HG03108 (cell line): Measurements from ENCODE around the gene OXSR1.
"Not testable (repeated sequence)": the region's sequence is repeated elsewhere in the genome, so short reads cannot be mapped to it uniquely, and the experiment has no call there.

ENCODE experiments used
- ATAC-seq: cut with Tn5 transposase; IDR thresholded peaks from one replicate; pipeline ENCODE4 v1.9.1; 2021; ENCODE audit warnings: moderate library complexity; ENCODE audit not compliant: unreplicated experiment

OXSR1 gene

DNA sequence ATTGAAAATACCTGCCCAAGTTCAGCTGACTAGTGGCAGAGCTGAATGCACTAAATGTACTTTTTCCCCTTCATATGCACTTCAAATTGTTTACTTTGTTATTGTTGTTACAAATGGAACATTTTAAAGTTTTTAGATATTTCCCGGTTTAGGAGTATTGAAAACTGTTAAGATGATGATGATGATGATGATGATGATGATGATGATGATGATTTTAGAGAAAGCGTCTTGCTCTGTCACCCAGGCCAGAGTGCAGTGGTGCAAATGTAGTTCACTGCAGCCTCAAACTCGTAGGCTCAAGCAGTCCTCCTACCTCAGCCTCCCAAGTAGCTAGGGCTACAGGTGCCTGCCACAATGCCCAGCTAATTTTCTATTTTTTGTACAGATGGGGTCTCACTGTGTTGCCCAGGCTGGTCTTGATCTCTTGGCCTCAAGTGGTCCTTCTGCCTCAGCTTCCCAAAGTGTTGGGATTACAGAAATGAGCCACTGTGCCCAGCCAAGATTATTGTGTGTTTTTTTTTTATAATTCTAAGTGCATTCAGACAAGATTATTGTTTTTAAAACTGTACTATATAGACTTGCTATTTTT is 54.4 kb downstream of the OXSR1 start:
- ATAC-seq: no peak

DNA sequence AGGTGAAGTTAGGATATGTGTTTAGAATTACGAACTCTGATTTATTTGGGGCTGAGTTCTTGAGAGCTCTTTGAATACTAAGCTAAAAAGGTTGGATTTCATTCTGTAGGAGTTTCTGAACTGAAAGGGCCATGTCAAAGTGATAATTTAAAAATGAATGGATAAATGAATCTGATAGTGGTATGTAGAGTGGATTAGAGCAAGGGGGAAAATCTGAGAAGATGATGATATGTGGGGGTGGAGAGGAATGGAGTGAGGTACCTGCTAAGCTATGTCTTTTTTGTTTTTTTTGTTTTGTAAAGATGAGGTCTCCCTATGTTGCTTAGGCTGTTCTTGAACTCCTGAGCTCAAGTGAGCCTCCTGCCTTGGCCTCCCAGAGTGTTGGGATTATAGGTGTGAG is 55.7 kb downstream of the OXSR1 start:
- no peak for ATAC-seq

DNA sequence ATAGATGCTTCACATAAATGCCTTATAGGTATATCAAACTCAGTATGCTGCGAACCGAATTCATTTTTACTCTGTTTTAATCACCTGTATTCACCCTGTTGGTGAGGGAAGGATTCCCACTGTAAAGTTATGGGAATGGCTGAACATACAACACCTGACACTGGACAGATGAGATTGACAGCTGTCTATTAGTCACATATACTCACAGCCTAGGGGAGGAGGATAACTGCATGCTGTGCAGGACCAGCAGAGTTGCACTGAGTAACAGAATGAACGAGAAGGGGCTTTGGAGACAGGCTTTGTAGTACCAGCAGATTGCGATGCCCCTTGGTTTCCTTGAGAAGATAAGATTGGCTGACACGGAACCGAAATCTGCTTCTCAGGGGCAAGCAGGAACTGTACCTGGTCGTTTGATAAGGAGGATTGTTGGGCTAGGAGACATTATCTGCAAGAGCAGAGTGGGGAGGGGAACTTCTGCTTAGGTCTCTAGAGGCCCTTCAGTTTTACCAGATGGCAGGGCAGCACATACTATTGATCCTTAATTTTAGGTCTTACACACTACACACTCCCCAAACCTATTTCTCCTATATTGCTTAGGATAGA is 56.8 kb downstream of the OXSR1 start:
- ATAC-seq: no peak

GRCh38 chr3:38224357-38224756 is 59.0 kb downstream of the OXSR1 start:
- no peak for ATAC-seq

DNA sequence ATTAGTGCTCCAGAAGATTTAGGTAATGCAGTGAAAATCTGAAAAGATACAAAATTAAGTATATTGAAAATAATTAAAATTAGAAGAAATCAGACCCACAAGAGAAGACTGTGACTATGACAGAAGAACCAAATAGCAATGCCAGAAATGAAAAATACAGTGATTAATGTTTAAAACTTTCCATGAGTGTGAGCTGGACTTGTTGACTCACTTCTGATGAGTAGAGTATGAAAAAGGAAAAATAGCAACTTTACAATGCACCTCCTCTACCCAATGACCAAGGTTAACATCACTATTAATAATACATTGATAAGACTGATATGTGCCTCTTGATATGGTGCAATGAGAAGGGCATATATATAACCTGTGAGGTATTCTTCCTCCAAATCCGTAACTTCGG is 60.9 kb downstream of the OXSR1 start:
- no peak for ATAC-seq

GRCh38 chr3:38227989-38228388 is 62.7 kb downstream of the OXSR1 start:
- ATAC-seq: no peak

GRCh38 chr3:38229036-38229435 is 63.7 kb downstream of the OXSR1 start:
- ATAC-seq: no peak

- ATAC-seq: no peak
Observed at GRCh38 chr3:38232701-38233100, 67.4 kb downstream of the OXSR1 start.

- ATAC-seq: no peak
Observed at GRCh38 chr3:38235466-38235865, 70.1 kb downstream of the OXSR1 start.

GRCh38 chr3:38238416-38239008 is 73.2 kb downstream of the OXSR1 start:
- no peak for ATAC-seq

GRCh38 chr3:38242812-38243211 is 77.5 kb downstream of the OXSR1 start:
- ATAC-seq: not testable (repeated sequence)

DNA sequence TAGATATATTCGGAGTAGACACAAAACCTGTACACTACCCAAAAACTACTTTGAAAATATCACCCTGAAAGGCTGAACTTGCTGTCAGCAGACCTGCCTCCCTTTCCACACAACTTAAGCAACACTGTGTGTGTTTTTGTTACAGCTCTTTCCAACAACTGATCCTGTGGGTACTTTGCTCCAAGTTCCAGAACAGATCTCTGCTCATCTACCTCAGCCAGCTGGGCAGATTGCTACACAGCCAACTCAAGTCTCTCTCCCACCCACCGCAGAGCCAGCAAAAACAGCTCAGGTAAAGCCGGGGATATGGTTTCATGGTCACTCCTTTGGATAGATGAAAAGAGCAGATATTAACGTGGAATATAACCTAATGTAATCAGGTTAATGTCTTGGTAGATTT is 80.6 kb downstream of the OXSR1 start:
- no peak for ATAC-seq

DNA sequence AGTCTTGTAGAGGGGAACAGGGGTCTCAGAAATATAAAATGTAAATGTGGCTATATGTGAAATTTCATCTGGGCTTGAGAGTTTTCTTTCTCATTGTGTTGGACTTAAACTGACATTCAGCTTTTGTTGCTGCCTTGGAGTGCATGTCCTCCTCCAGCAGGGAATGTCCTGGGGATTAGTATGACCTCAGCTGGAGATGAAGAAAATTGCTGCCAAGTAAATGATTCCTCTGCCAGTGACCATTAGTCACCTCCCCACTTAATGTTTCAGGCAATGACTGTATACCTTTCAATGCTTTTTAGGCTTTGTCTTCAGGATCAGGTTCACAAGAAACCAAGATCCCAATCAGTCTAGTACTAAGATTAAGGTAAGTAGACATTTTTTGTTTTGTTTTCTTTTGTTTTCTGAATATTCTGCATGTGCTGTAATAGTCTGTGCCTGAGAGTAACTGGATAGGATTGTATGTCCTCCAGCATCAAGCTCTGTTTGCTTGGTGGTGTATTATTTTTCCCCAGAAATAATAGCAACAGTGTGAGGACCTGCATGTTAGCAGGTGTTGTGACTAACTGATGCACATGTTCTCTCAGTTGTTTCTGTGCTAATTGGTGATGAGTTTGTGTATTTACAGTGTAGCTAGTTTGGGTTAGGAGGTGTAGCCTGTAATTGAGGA is 82.2 kb downstream of the OXSR1 start:
- ATAC-seq: no peak

GRCh38 chr3:38250198-38250597 is 84.9 kb downstream of the OXSR1 start:
- ATAC-seq: no peak

DNA sequence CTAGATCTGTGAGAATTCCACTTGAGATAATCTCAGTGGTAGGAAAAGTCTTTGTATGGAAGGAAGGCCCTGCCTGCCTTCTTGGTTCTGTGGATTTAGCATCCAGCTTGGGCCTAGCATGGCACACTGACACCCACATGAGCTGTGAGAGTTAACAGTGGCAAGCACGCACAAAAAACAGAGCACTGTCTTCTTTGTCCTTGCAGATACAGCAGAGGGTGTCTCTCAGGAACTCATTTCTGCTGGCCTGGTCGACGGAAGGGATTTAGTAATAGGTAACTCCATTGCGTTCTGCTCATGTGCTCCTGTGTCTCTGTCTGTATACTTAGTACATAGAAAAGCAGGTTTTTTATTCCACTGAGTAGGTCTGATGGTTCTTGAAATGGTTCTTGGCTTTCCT is 85.9 kb downstream of the OXSR1 start:
- no peak for ATAC-seq

DNA sequence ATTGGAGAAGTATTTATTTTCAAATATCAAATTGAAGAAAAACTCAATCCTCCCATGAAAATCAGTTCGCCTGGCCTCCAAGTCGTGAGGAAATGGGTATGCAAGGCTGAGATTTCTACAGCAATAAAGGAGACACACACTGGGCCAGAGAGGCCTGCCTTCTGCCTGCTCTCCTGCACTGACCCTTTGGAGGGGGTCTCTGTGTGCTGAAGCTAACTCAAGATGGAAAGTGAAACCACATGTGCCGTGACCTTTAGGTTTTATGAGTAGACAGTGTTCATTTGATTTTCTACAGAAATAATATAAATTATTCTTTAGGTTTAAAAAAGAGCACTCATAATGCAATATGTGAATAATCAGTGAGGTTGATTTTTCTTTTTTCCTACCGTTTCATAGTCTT is 88.4 kb downstream of the OXSR1 start:
- ATAC-seq: no peak

DNA sequence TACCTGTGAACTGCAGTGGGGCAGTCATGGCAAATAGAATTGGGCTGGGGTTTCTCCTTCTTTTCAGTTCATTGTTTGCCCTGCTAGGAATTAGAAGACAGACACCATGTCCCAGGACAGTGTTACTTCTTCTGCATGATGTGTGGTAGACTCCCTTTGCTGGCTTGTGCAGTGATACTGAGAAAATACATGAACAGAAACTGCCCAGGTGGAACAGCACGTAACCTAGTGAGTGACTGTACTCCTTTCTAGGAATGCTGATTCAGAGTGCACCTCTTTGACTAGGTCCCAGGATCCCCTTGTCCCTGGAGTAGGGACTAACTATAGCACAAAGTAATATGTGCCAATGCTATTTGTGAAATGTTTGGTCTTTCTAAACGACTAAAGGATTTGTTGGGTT is 89.5 kb downstream of the OXSR1 start:
- ATAC-seq: no peak

DNA sequence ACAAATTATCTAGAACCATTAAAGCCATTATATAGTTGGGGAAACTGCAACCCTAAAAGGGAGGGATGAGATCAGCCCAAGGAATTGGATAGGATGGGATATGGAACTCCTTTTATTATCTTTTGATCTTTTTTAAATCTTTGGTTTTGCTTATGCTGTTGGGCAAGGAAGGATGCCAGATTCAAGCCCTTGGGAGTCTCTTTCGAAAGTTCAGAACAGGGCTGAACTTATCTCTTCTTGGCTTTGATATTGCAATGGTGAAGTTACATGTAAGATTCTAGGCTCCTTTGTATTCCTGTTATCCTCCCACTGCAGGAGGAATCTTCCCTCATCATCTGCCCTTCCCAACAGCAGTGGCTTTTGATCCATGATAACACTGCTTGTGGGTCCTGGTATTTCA is 90.3 kb downstream of the OXSR1 start:
- ATAC-seq: no peak

DNA sequence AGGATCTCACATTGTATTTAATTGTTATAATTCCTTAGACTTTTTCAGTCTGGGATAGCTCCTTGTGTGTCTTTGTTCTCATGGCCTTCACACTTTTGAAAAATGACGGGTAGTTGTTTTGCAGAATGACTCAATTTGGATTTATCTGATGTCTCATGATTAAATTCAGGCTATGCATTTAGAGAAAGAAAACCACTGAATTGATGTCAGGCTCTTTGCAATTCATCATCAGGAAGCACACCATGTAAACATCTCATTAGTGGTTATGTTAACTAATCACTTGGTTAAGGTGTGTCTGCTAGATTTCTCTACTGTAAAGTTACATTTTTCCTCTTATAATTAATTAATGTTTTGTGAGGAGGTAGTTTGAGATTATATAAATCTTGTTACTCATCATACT is 92.2 kb downstream of the OXSR1 start:
- no peak for ATAC-seq

- ATAC-seq: no peak
Observed at GRCh38 chr3:38260474-38260873, 95.1 kb downstream of the OXSR1 start.

- ATAC-seq: no peak
Observed at GRCh38 chr3:38264353-38264771, 99.0 kb downstream of the OXSR1 start.

GRCh38 chr3:38264779-38265178 is 99.4 kb downstream of the OXSR1 start:
- no peak for ATAC-seq
